OCI-LY1 (cell line): ENCODE results near the gene ROCK2.

Experiments used
- H2AFZ ChIP-seq: fragments of 200-600 bp; sonication (generic), shearing (Covaris generic); 2 replicates; pipeline ENCODE4 v1.6.0; 2014; ENCODE audit warnings: antibody characterized with exemption, mild to moderate bottlenecking, low read length
- H3F3A ChIP-seq: fragments of 200-600 bp; sonication (generic), shearing (Covaris generic); 2 replicates; pipeline ENCODE4 v1.6.0; 2014; ENCODE audit warnings: mild to moderate bottlenecking, antibody characterized with exemption, low read length, moderate library complexity; ENCODE audit not compliant: insufficient read depth
- H3K27ac ChIP-seq: fragments of 200-600 bp; sonication (generic); 2 replicates; pipeline ENCODE4 v1.5.1; 2014; ENCODE audit warnings: low read length, mixed run types, mild to moderate bottlenecking, low read depth; ENCODE audit not compliant: poor library complexity, severe bottlenecking
- H3K27me3 ChIP-seq: fragments of 200-600 bp; sonication (generic); 2 replicates; pipeline ENCODE4 v1.6.0; 2014; ENCODE audit warnings: antibody characterized with exemption, mild to moderate bottlenecking, low read length, moderate library complexity; ENCODE audit not compliant: insufficient read depth
- H3K36me3 ChIP-seq: fragments of 200-600 bp; sonication (generic); 2 replicates; pipeline ENCODE4 v1.6.1; 2014; ENCODE audit warnings: mild to moderate bottlenecking, antibody characterized with exemption, low read length, moderate library complexity, mixed read lengths; ENCODE audit not compliant: insufficient read depth
- H3K4me1 ChIP-seq: fragments of 200-600 bp; sonication (generic); 2 replicates; pipeline ENCODE4 v1.5.1; 2014; ENCODE audit warnings: mild to moderate bottlenecking, low read length, moderate library complexity; ENCODE audit not compliant: insufficient read depth, severe bottlenecking
- H3K4me2 ChIP-seq: fragments of 200-600 bp; sonication (generic), shearing (Covaris generic); 2 replicates; pipeline ENCODE4 v1.6.1; 2014; ENCODE audit warnings: low read length
- H3K4me3 ChIP-seq: fragments of 200-600 bp; sonication (generic); 2 replicates; pipeline ENCODE4 v1.5.1; 2014; ENCODE audit warnings: low read length, low read depth, mild to moderate bottlenecking, mixed read lengths; ENCODE audit not compliant: poor library complexity, severe bottlenecking
- H3K79me2 ChIP-seq: fragments of 200-600 bp; shearing (Covaris generic); 2 replicates; pipeline ENCODE4 v1.6.1; 2016; ENCODE audit warnings: mixed run types, low read length, mixed read lengths; ENCODE audit not compliant: insufficient read depth
- H3K9ac ChIP-seq: fragments of 200-600 bp; sonication (generic), shearing (Covaris generic); 2 replicates; pipeline ENCODE4 v1.6.1; 2014; ENCODE audit warnings: mild to moderate bottlenecking, low read length, mixed read lengths
- H3K9me2 ChIP-seq: fragments of 200-600 bp; sonication (generic), shearing (Covaris generic); 2 replicates; pipeline ENCODE4 v1.6.1; 2014; ENCODE audit warnings: low read depth, mild to moderate bottlenecking, low read length, mixed read lengths
- H3K9me3 ChIP-seq: fragments of 200-600 bp; shearing (Covaris generic); 2 replicates; pipeline ENCODE4 v1.6.1; 2014; ENCODE audit warnings: low read length, mixed read lengths
- H4K20me1 ChIP-seq: fragments of 200-600 bp; sonication (generic), shearing (Covaris generic); 2 replicates; pipeline ENCODE4 v1.6.0; 2016; ENCODE audit warnings: mild to moderate bottlenecking, low read length; ENCODE audit not compliant: insufficient read depth
- CTCF ChIP-seq: fragments of 200-600 bp; sonication (generic), shearing (Covaris generic); IDR thresholded peaks from 2 replicates; pipeline ENCODE4 v1.5.1; 2017; ENCODE audit warnings: mild to moderate bottlenecking, antibody characterized with exemption, low read length, moderate library complexity, mixed read lengths
- EZH2 ChIP-seq: fragments of 200-600 bp; sonication (generic), shearing (Covaris generic); IDR thresholded peaks from 2 replicates; pipeline ENCODE4 v1.8.0; 2017; ENCODE audit warnings: borderline replicate concordance, mixed run types, mild to moderate bottlenecking, antibody characterized with exemption, low read length, moderate library complexity, mixed read lengths

ROCK2 gene

GRCh38 chr2:11281186-11281585 is 63.2 kb downstream of the ROCK2 start:
- no peaks in the 10 kb centered on the region for H3K4me1 ChIP-seq
- TF ChIP-seq CTCF (no peak), EZH2 (no peak)
- H3K27me3 ChIP-seq = no peaks in the 10 kb centered on the region
- no peaks in the 10 kb centered on the region for H3K9me2 ChIP-seq
- no peak overlapping the region for H2AFZ ChIP-seq
- peaks cover 4% of the 10 kb centered on the region; the same call in 1 of the 2 replicates for H3K9me3 ChIP-seq
- H3K27ac ChIP-seq = no peak overlapping the region
- H3K4me3 ChIP-seq = no peak overlapping the region
- peaks cover 15% of the 10 kb centered on the region for H3K36me3 ChIP-seq
- no peaks in the 10 kb centered on the region for H3F3A ChIP-seq
- H3K4me2 ChIP-seq = no peak overlapping the region
- H3K9ac ChIP-seq = no peak overlapping the region
- no peaks in the 10 kb centered on the region for H4K20me1 ChIP-seq
- H3K79me2 ChIP-seq = no peaks in the 10 kb centered on the region

- TF ChIP-seq EZH2 (no peak), CTCF (no peak)
- Histone ChIP-seq H3K4me1 (no peaks in the 10 kb centered on the region), H3K4me2 (no peak overlapping the region), H3K27ac (no peak overlapping the region), H2AFZ (no peak overlapping the region), H3K9ac (no peak overlapping the region), H3K79me2 (no peaks in the 10 kb centered on the region), H3K9me3 (peaks cover 4% of the 10 kb centered on the region; the same call in 1 of the 2 replicates), H3F3A (no peaks in the 10 kb centered on the region), H3K9me2 (no peaks in the 10 kb centered on the region), H4K20me1 (no peaks in the 10 kb centered on the region), H3K36me3 (peaks cover 15% of the 10 kb centered on the region), H3K27me3 (no peaks in the 10 kb centered on the region), H3K4me3 (no peak overlapping the region)
These were observed 63.7 kb downstream of the ROCK2 start for GRCh38 chr2:11280713-11281112.

- TF ChIP-seq CTCF (no peak), EZH2 (no peak)
- H2AFZ ChIP-seq = no peak overlapping the region
- H3K27me3 ChIP-seq = no peaks in the 10 kb centered on the region
- H3K79me2 ChIP-seq = no peaks in the 10 kb centered on the region
- peaks cover 4% of the 10 kb centered on the region; the same call in 1 of the 2 replicates for H3K9me3 ChIP-seq
- H3K9me2 ChIP-seq = no peaks in the 10 kb centered on the region
- no peak overlapping the region for H3K9ac ChIP-seq
- H3F3A ChIP-seq = no peaks in the 10 kb centered on the region
- no peaks in the 10 kb centered on the region for H3K4me1 ChIP-seq
- H3K36me3 ChIP-seq = peaks cover 15% of the 10 kb centered on the region
- no peaks in the 10 kb centered on the region for H4K20me1 ChIP-seq
- no peak overlapping the region for H3K4me2 ChIP-seq
- no peak overlapping the region for H3K27ac ChIP-seq
- H3K4me3 ChIP-seq = no peak overlapping the region
These were observed 65.0 kb downstream of the ROCK2 start for GRCh38 chr2:11279398-11279797.
